GM18517 (cell line): ENCODE measurements around the gene HTT.

Source experiments
- ATAC-seq: cut with Tn5 transposase; IDR thresholded peaks from one replicate; pipeline ENCODE4 v1.9.1; 2021; ENCODE audit warnings: mild to moderate bottlenecking, moderate library complexity; ENCODE audit not compliant: unreplicated experiment

HTT gene

GRCh38 chr4:3074078-3074845, at the start of gene HTT, which contains the start of gene HTT-AS:
Gene HTT (plus strand): TSS chr4:3074681. CDS start chr4:3074826, 145 bp downstream.
Gene HTT-AS (minus strand): TSS chr4:3074538.
- ATAC-seq: peak; percentile 59

GRCh38 chr4:3025881-3026280, 48.6 kb upstream of the HTT start:
- ATAC-seq: no peak

- no peak for ATAC-seq
Measured at GRCh38 chr4:3026540-3026939, 47.9 kb upstream of the HTT start.

- ATAC-seq: no peak
Measured at GRCh38 chr4:3029464-3029863, 45.0 kb upstream of the HTT start.

- no peak for ATAC-seq
Measured at GRCh38 chr4:3030566-3031356, 43.7 kb upstream of the HTT start.

- no peak for ATAC-seq
Measured at GRCh38 chr4:3031357-3032082, 43.0 kb upstream of the HTT start.

GRCh38 chr4:3034231-3034630, 40.2 kb upstream of the HTT start:
- no peak for ATAC-seq

- no peak for ATAC-seq
Measured at GRCh38 chr4:3035249-3035648, 39.2 kb upstream of the HTT start.

- ATAC-seq: no peak
Measured at GRCh38 chr4:3035674-3036073, 38.8 kb upstream of the HTT start.

GRCh38 chr4:3036131-3036952, 38.1 kb upstream of the HTT start:
- no peak for ATAC-seq

GRCh38 chr4:3037957-3038461, 36.5 kb upstream of the HTT start:
- ATAC-seq: no peak

GRCh38 chr4:3039706-3040366, 34.6 kb upstream of the HTT start:
- no peak for ATAC-seq

- ATAC-seq: peak; percentile 36
Measured at GRCh38 chr4:3040452-3041191, 33.9 kb upstream of the HTT start.

GRCh38 chr4:3041192-3042142, 33.0 kb upstream of the HTT start:
- ATAC-seq: peak; percentile 40

GRCh38 chr4:3042226-3042625, 32.3 kb upstream of the HTT start:
- no peak for ATAC-seq

- ATAC-seq: no peak
Measured at GRCh38 chr4:3043282-3044020, 31.0 kb upstream of the HTT start.
